AG20443 (cell line): ENCODE results near the gene NOS1AP.
A peak's percentile ranks its signal among the peaks of the same experiment; 100 is the strongest.
"Not testable (repeated sequence)": the region's sequence is repeated elsewhere in the genome, so short reads cannot be mapped to it uniquely, and the experiment has no call there.

ENCODE experiments used
- DNase-seq: peaks from one replicate; pipeline ENCODE4 v3.0.0; 2012; ENCODE audit warnings: low spot score, mixed read lengths

The NOS1AP gene

GRCh38 chr1:162069334-162070093, at the start of gene NOS1AP:
NOS1AP (plus strand) TSS chr1:162069691; CDS start chr1:162070178, 487 bp downstream.
- peak; percentile 93 for DNase-seq

DNA sequence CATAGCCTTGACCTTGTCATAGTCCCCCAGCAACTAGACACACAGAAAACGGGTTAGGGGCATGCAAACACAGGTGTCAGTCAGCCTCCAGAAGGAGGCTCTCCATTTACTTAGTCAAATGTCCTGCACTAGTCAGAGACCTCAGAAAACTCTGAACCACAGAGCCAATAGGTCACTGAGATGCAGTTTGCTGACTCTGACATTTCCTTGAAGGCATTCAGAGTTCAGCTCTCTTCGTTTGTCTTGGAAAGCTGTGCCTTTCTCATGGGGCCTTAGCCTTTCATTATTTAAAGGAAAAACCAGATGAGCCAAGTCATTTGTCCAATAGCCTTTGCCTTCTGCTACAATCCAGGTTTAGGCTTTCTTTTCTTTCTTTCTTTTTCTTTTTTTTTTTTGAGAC, 49.3 kb upstream of the NOS1AP start:
- no peak for DNase-seq

DNA sequence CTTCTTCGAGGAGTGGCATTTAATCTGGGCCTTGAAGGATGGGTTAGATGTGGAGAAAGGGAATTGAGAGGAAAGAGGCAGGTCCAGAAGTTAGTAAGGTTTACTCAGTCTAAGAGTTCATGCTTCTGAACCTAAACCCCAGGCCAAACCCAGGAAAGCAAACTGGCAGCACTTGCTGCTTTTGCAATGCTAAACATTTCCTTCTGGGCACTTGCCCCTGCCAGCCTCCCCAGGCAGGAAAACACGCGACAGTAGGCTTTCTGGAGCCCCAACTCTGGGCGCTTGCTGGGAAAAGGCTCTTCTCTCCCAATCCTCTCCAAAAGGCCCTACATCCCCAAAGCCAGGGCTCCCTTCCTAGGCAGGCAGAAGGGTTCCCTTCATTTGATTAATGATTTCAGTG, 48.4 kb upstream of the NOS1AP start:
- no peak for DNase-seq

DNA sequence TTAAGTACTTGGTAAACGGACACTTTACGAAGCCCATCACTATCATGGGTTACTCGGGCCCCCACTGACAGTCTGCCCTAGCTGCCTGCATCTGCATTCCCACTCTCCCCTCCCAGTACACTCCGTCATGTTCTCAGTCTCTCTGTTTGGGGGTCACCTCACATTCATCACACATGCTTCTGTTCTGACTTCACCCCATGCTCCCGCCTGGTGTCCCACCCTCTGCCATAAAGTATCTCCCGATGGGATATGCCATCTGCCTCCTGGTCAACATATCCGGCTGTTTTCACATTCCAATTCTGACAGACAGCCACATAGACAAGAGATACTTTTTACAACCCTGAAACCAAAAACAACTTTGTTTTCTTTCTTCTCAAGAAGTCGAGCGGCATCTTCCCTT, 46.9 kb upstream of the NOS1AP start:
- DNase-seq: no peak

DNA sequence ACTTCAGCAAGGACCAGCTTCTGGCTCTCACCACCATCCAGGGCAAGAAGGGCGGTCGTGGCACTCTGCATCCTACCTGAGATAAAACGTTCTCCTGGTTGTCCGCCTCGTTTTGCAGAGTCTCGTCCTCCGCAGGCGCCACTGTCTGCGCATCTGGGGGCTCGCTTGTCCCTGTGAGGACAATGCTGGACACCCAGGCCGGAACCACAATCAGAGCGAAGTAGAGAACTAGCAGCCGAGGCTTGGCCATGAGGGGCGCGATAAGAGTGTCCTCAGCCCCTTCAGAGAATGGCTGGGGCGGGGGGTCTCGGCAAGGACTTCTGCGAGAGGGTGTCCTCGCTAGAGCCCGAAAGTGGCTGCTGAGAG, 46.3 kb upstream of the NOS1AP start:
- no peak for DNase-seq

- peak; percentile 89 for DNase-seq
Observed at GRCh38 chr1:162023547-162024501, 45.7 kb upstream of the NOS1AP start, which contains the start of gene OLFML2B. OLFML2B (minus strand) TSS chr1:162023869; CDS start chr1:162023430, 439 bp downstream.

GRCh38 chr1:162025541-162025940, 44.0 kb upstream of the NOS1AP start:
- DNase-seq: no peak

- DNase-seq: no peak
Observed at GRCh38 chr1:162026881-162027280, 42.6 kb upstream of the NOS1AP start.

DNA sequence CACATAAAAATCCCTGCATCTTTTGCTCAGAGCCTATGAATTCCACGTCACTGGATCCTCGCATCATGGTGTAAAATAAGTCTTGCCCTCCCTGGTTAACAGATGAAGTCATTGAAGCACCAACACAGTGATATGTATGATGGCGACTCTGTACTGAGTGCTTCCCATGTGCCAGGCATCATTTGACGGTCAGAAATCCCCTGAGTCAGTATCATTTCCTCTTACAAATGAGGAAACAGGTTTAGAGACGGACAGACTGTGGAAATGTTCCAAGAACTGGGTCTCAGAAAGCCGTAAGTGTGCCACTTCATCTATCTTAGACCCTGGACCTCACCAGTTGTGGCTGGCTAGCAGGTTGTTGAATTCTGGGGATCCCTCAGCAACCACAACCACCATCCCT, 40.8 kb upstream of the NOS1AP start:
- no peak for DNase-seq

DNA sequence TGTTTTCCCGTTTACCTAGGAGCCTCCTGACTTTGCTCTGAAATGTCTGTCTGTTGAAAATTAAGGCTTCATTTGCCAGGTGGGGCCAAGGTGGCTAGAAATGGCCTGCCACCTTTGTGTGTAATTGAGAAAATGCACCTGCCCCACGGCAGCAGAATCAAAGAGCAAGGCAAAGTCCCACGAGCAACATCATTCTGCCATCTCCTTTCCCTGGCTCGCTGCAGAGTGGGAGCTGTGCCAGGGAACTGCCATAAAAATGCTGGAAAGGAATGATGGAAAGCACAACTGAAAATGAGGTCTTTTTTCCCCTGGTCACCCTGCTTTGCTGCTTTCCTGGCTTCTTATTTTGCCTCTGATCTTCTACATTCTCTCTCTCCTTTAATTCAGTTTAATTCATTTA, 40.3 kb upstream of the NOS1AP start:
- DNase-seq: no peak

- no peak for DNase-seq
Observed at GRCh38 chr1:162030759-162031280, 38.7 kb upstream of the NOS1AP start.

DNA sequence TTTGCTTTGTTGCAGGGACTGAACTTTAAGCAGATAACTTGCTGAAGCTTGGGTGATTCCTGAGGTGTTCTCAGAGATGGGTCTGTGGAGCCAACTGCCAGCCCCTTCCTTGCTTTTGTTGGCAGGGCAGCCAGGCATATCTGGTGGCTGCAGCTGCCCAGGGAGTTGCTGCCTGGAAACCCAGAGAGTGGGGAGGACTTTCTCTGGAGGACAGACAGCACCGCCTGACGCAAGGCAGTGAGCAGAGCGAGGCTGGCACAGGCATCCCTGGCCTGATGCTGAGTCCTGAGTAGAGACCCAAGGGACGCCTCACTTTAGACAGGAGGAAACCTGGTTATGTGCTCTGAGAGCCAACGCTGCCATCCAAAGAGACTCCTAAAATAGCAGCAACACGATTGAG, 36.1 kb upstream of the NOS1AP start:
- no peak for DNase-seq

DNA sequence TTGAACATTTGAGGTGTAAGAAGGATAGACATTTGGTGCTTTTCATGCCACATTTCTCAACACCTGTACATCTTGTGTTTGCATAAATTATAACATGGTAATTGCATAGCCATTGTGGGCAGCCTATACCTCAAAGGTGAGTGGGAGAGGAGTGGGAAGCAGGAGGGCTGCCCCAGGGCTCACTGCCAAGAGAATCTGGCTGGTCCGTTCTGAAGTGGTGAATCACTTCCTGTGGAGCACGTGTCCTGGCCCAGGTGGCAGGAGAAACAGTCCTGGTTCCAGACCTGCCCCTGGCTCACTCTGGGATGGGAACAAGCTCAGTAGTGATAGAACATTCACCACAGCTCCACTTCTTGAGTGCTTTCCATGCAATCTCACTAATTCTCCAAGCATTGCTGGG, 34.2 kb upstream of the NOS1AP start:
- DNase-seq: no peak

DNA sequence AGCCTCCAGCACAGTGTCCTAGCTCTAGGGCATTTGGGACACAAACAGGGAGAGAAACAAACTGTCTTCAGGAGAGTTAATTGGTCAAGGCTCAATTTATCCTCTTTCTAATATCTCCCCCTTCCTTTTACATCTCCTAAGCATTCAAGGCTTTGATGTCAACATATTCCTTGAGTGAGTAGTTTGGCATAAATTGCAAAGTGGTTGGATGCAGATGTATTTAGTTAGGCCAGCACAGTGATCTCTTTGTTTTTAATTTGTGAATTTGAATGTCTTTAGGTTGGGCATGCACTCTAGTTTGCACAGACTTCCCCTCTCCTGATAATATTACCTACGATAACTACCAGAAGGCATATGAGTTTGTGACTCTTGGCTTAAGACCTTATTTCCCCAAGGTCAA, 33.3 kb upstream of the NOS1AP start:
- no peak for DNase-seq

DNA sequence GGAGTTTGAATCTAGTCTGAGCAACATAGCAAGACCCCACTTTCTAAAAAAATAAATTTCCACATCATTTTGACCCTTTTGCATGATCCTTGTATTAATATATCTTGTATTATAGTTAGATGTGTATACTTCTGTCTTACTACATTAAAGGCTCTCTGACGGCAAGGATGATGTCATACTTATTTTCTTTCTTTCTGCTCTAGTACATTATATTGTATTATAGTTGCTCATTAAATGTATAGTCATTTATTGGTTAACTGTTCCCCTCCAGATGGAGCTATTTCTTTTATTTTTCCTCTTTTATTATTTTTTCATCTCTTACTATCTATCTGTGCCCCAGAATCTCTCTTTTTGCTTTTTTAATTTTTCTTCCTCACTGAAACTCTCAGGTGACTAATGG, 30.9 kb upstream of the NOS1AP start:
- no peak for DNase-seq

DNA sequence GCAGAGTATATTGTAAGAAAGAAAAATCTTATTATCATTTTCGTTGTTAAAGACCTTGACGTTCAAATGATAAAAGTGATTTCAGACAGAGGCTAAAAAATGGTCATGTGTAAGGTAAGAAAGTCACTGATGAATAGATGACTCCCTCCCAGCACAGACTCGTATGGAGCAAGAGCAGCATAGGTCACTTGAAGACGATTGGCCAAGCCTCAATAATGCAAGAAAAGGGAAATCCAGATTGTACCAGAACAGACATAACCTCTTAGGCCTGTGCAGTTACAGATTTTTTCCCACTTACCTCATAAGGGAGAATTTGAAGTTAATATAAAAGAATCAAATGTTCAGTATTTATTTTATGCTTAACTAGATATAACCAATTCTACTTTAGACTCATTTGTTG, 29.5 kb upstream of the NOS1AP start:
- DNase-seq: no peak

DNA sequence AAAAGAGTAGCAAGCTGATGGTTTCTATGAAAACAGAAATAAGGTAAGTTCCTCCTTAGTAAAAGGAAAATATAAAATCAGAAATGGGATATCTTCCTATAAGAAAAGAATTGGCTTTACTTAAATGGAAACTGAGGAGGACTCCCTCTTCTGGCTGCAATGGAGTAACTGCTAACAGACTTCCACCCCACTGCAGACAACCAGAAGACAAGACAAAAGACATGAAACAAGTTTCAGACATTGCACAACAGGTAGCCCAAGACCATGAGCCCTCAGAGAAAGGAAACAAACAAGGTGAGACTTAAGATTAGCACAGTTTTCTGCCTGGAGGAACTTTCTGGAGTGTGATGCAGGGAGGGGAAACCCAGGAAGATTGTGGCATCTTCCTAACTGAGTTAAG, 28.8 kb upstream of the NOS1AP start:
- peak; percentile 52 for DNase-seq

DNA sequence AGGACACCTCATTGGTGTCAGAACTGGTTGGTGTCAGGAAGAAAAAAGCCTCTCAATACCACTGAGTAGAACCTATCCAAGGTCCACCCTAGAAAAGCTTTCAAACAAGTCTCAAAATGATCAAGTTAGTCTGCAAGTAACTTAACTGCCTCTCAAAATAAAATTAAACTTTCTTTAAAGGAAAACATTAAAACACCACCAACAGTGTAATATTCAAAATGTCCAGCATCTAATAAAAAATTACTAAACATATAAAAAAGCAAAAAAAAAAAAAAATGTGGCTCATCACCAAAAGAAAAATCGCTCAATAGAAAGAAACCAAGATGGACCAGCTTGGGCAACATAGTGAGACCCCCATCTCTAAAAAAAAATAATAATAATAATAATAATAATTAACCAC, 27.1 kb upstream of the NOS1AP start:
- no peak for DNase-seq

- no peak for DNase-seq
Observed at GRCh38 chr1:162046921-162047320, 22.6 kb upstream of the NOS1AP start.

- not testable (repeated sequence) for DNase-seq
Observed at GRCh38 chr1:162053949-162054348, 15.5 kb upstream of the NOS1AP start.

- DNase-seq: peak; percentile 33
Observed at GRCh38 chr1:162055062-162055461, 14.4 kb upstream of the NOS1AP start.

DNA sequence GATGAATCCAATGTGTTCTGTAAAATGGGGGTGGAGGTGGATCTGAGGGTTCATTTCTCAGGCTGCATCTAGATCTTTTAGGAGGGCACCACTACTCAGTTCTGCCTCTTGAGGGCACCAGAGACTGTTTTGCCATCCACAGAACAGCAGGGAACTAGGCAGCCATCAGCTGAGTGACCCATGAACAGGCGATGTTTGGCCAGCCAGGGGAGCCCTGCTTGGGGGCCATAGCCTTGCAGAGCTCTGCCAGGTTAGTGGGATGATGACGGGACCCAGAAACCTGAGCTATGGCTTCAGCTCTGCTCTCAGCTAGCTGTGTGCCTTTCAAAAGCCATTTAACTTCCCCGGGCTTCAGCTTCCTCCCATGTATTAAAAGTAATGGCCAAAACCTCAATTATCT, 13.4 kb upstream of the NOS1AP start:
- DNase-seq: peak; percentile 84

DNA sequence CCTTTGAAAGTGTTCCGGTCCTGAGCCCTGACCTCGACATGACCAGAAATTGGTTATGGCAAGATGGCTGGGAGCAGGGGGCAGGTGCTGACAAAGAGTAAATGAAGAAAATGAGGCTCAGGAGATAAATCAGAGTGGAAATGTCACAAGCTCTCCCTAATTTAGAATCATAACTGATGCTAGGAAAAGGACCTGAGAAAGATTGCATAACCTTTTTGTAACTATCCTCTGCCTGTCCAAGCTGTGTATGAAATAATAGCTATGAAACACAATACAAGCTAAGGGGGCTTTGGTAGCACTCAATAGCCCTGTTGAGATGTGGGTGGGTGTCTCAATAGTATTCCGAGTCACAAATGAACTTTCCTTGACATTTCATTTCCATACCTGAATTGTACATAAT, 12.9 kb upstream of the NOS1AP start:
- DNase-seq: no peak
